ENCODE results near the gene SART3.

DNA sequence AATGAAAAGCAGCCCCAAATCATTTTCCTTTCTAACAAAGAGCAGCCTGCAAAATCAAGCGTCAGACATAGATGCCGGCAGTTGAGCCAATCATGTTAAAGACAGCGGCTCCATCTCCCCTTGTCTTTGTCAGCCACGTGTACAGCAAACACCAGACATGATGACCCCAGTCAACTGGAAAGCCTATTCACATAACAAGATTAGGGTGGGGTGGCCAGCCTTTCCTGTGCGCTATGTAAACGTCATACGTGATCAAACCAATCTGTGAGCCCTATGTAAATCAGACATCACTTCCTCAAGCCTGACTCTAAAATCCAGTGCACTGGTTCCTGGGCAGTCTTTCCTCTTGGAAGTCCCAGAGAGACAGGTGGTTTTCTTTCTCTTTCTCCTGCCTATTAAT lies 55.8 kb downstream of the SART3 start:
- TF ChIP-seq, protein P1, sequence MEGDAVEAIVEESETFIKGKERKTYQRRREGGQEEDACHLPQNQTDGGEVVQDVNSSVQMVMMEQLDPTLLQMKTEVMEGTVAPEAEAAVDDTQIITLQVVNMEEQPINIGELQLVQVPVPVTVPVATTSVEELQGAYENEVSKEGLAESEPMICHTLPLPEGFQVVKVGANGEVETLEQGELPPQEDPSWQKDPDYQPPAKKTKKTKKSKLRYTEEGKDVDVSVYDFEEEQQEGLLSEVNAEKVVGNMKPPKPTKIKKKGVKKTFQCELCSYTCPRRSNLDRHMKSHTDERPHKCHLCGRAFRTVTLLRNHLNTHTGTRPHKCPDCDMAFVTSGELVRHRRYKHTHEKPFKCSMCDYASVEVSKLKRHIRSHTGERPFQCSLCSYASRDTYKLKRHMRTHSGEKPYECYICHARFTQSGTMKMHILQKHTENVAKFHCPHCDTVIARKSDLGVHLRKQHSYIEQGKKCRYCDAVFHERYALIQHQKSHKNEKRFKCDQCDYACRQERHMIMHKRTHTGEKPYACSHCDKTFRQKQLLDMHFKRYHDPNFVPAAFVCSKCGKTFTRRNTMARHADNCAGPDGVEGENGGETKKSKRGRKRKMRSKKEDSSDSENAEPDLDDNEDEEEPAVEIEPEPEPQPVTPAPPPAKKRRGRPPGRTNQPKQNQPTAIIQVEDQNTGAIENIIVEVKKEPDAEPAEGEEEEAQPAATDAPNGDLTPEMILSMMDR (conservative IDR thresholded peaks at IDR 0.05), result no peak
- no peak for TF ChIP-seq ZFX (IDR thresholded peaks at IDR 0.05)

Data from C4-2B (cell line).